HG03095 (cell line): ENCODE data around the gene GAS7.

Experiments used
- ATAC-seq: cut with Tn5 transposase; IDR thresholded peaks from one replicate; pipeline ENCODE4 v1.9.1; 2021; ENCODE audit warnings: moderate library complexity; ENCODE audit not compliant: unreplicated experiment

Gene GAS7

GRCh38 chr17:10201680-10202079 lies 3.3 kb upstream of the GAS7 start:
- no peak for ATAC-seq

- no peak for ATAC-seq
Observed at GRCh38 chr17:10200645-10201044, 2.2 kb upstream of the GAS7 start.

DNA sequence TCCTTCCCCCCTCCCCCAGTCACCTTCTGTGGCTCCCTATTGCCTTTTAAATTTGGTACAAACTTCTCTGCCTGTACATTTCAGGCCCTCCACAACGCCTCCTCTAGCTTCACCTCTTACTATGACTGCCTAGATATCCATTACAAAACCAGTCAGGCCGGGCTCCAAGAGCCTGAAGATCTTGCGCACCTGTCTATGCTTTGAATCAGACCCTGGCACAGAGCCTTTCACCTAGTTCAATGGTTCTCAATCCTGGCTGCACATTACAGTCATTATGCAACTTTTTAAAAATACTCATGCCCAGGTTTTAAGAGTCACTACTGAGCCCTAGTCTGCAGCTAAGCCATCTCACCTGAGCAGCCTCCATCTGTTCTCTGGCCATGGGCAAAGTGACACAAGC lies 1.6 kb upstream of the GAS7 start:
- no peak for ATAC-seq

DNA sequence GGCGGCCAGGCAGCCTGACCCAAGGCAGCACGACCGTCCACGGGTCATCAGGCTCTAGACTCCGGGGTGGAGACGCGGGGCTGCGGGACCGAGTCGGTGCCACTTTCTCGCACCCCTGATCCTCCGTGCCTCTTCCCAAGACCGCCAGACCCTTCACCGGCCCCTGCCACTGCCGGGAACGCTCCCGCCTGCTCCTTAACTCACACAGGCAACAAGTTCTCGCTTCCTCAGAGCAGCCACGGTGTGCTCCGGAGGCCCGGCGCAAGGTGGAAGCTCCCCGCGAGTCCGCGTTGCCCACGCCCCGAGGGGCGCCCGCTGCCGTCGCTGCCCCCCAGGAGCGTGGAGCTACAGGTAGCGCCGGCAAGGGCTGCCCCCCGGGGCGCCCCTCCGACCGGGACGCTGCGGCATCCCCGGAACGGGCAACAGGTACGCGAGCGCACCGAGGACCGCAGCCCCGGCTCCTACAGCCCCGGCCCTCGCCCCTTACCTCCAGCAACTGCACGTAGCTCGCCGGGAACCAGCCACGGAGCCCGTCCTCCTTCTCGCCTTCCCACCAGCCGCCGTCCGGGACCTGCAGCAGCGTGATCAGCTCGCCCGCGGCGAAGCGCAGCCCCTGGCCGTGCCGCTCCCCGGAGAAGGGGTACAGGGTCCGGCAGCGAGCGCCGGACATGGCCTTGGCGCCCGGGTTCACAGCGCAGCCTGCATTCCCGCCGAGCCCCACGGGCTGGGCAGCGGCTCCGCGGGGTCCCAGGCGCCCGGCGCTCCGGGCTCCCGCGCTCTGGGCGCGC lies 491 bp downstream of the GAS7 start:
- no peak for ATAC-seq

DNA sequence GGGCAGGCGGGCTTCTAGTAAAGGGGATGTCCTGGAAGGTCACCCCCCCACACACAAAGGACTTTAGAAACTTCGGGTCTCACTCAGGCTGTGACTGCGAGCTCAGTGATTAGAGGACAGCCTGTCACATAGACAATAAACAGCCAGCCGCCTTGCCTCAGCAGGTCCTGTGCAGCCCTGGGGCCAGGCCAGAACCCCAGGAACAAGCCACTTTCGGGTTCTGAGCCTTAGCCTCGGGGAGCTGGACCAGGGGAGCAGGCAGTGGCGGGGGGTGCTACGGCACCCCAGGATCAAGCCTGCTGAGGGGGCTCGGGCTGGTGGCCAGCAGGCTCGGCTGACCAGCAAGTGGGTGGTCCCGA lies 1.1 kb downstream of the GAS7 start:
- ATAC-seq = no peak

- no peak for ATAC-seq
Observed at GRCh38 chr17:10196941-10197340, 1.5 kb downstream of the GAS7 start.

DNA sequence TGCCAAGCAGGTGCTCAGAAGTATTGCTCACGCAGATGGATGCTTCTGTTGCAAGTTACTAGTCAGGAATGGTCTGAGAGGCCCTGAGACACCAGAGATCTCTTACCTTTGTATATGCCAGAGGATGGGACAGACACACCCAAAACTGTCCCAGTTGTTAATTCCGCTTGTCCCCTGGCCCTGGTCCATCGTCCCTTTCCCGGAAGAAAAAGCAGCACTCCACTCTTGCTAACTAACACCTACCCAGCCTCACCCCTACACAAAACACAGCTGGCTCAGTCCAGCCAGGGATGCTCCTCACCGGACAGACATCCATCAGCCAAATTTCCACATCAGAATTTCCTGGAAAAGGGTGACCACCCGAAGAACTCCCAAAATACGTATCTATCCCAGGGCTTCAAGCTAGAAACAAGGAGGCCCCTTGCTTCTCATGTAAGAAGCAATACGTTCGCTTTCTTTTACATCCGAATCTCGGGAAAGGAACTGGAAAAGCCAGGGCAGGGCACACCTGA lies 2.0 kb downstream of the GAS7 start:
- ATAC-seq = no peak

GRCh38 chr17:10195090-10195805 lies 3.2 kb downstream of the GAS7 start:
- ATAC-seq = no peak

DNA sequence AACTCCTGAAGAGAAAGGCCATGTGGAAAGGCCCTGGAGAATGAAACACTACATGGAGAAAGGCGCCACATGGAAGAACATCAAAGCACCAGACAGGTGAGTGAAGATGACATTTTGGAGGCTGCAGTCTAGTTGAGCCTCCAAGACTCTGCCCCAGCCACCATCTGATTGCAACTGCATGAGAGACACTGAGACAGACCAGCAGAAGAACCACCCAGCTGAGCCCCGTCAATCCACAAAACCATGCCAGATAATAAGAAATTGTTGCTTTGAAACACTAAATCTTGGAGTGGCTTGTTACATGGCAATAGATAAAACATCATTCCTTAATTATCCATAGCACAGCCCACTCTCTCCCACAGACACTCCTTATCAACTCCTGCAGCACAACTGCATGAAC lies 4.8 kb downstream of the GAS7 start:
- ATAC-seq = no peak

- ATAC-seq = no peak
Observed at GRCh38 chr17:10192972-10193371, 5.4 kb downstream of the GAS7 start.

DNA sequence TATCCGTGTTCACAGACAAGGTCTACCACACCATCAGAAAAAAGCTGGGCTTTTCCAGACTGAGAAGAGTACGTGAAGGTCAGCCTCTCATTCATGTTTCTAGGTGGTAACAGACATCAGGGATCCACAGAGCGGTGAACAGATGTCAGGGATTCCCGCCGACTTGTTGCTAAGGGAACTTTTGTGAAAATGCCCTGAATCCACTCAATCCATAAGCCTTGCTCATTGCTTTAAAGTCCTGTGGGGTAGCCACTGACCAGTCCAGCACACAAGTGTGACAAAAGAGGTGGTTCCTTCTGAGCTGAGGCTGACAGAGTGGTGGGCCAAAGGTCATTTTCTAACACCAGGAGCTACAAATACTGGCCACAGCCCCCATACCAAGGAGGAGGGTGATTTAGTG lies 5.9 kb downstream of the GAS7 start:
- no peak for ATAC-seq

GRCh38 chr17:10187456-10187855 lies 10.9 kb downstream of the GAS7 start:
- ATAC-seq = no peak

- no peak for ATAC-seq
Observed at GRCh38 chr17:10186771-10187410, 11.5 kb downstream of the GAS7 start.

- ATAC-seq = no peak
Observed at GRCh38 chr17:10183931-10184930, 14.2 kb downstream of the GAS7 start.

GRCh38 chr17:10182785-10183184 lies 15.6 kb downstream of the GAS7 start:
- no peak for ATAC-seq

- no peak for ATAC-seq
Observed at GRCh38 chr17:10178506-10178991, 19.9 kb downstream of the GAS7 start.

DNA sequence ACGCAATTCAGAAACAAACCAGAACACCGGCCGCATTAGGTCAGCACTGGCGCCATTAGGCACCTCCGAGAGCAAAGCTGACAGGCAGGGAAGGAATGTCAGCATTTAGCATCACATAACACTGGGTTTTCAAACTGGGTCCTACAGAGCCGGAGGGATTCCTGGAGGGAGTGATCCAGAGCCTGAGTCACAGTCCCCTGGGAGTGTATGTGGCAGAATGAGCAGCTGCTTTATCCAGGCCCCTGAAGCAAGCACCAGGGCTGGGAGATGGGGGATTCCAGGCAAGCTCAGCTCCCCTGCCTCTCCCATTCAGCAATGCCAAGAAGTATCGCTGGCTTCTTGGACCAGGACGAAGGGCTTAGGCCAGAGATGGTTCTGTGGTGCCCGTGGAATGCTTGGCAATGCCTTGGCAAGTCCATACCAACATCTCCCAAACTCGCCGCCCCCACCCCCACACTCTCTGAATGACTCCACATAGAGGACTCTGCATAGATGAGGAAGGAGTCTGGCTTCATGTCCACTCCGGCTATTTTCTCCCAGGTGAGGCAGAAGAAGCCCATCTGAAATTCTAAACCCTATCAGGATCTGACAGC lies 20.4 kb downstream of the GAS7 start:
- ATAC-seq = no peak

DNA sequence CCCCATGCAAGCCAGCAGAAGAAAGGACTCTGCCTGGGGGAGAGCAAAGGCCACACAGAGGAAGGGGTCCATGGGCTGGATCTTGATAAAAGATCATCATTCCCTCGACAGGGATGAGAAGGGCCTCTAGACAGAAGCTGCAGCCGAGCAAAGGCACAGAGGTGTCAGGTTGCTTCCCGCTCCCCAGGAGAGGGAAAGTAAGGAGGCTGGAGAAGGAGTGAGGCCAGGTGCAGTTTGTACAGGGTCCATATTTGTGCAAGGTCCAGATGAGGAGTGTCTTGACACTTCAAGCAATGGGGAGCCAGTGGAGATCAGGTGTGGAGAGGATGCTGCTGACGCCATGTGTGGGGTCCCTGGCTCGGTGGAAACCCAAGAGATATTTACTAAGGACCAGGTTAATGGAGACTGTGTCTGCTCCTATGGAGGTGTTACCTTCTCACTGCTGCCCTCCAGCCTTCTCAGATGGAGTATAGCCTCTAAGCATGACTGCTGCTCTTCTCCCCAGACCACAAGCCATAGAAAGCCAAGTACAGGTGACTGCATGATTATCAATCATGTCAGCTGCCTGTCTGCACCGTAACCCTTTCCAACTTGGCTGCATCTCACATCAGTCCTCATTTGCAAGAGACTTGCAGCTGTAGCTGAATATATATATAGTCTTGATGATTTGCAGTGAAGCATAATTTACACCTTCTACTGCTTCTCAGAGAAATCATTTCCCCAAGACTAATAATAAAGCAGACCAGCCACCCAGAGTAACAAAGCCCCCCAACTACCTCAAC lies 21.1 kb downstream of the GAS7 start:
- no peak for ATAC-seq

DNA sequence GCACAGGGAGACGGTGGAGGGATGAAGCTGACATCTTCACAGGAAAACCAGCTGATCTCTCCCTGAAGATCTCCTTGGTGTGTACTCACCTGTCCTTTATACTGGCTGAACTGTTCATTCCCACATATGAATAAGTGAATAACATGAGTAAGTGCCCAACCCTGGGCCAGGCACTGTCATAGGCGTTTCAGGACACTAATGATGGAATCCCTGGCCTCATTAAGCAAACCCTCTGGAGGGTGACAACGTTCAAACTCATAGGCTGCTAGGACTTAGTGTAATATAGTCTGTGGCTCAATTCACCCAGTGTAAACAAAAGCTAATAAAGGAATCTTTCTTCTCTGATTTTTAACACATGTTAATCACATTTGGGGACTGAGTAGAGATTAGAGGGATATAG lies 24.5 kb downstream of the GAS7 start:
- ATAC-seq = no peak
